Measurements from ENCODE around the gene CTTN.

CTTN gene

GRCh38 chr11:70478166-70478890, 80.0 kb downstream of the CTTN start:
- DNase-seq: no peak

- no peak for DNase-seq
Observed at GRCh38 chr11:70480711-70481110, 82.4 kb downstream of the CTTN start.

- no peak for DNase-seq
Observed at GRCh38 chr11:70481625-70482528, 83.5 kb downstream of the CTTN start.

- no peak for DNase-seq
Observed at GRCh38 chr11:70482529-70482917, 84.2 kb downstream of the CTTN start.

- DNase-seq: peak in 1 of 2 experiments; percentile 30
Observed at GRCh38 chr11:70483077-70483861, 84.9 kb downstream of the CTTN start.

GRCh38 chr11:70483917-70484316, 85.6 kb downstream of the CTTN start:
- DNase-seq: no peak

GRCh38 chr11:70485326-70486025, 87.1 kb downstream of the CTTN start:
- DNase-seq: no peak

- DNase-seq: no peak
Observed at GRCh38 chr11:70486026-70486415, 87.7 kb downstream of the CTTN start.
